Suprapubic skin (tissue), 4 donors: Measurements from ENCODE around the gene PRRC2B.

Experiments
- CTCF ChIP-seq, 2 donors: fragments of 200-600 bp in 1 of 2; fragments of 450-650 bp in 1 of 2; sonication (generic) in 1 of 2; IDR thresholded peaks; one replicate each; pipeline ENCODE4 v1.5.1; 2016 to 2019; ENCODE audit warnings: antibody characterized with exemption in 2 of 2, mild to moderate bottlenecking in 1 of 2, moderate library complexity in 1 of 2
- POLR2A ChIP-seq, 2 donors: fragments of 450-650 bp; IDR thresholded peaks; one replicate each; pipeline ENCODE4 v1.6.1; 2017; ENCODE audit warnings: antibody characterized with exemption in 2 of 2, mild to moderate bottlenecking in 2 of 2, moderate library complexity in 2 of 2
- POLR2AphosphoS5 ChIP-seq, 3 donors: sonication (generic); formaldehyde crosslinking; IDR thresholded peaks; one replicate each; pipeline ENCODE4 v1.6.1; 2017; ENCODE audit warnings: antibody characterized with exemption in 3 of 3

GRCh38 chr9:131500377-131500776, 106.5 kb downstream of the PRRC2B start:
- TF ChIP-seq CTCF (IDR thresholded peaks at IDR 0.05) (no peak), POLR2AphosphoS5 (IDR thresholded peaks at IDR 0.05) (no peak), POLR2A (IDR thresholded peaks at IDR 0.05) (no peak)
